GM23338 (cell line): ENCODE measurements around the gene DHRS13. TPM values are rescaled to one million over a fixed set of nuclear protein-coding genes. Genes with fewer than 3 reads are reported as not detected.

Experiments
- ATAC-seq: fragments of 200-7000 bp; cut with Tn5 transposase; 3 replicates; pipeline ENCODE4 v1.9.1; 2020
- DNase-seq: peaks from one replicate; pipeline ENCODE4 v3.0.0-alpha.2; 2015; ENCODE audit warnings: low spot score
- H2AFZ ChIP-seq: fragments of 200-600 bp; sonication (generic); 2 replicates; pipeline ENCODE4 v1.8.0; 2016; ENCODE audit warnings: antibody characterized with exemption, mild to moderate bottlenecking, moderate library complexity
- H3F3A ChIP-seq: fragments of 200-600 bp; sonication (generic); replicated peaks from 2 replicates; pipeline ENCODE4 v1.8.0; 2017; ENCODE audit warnings: antibody characterized with exemption, mixed run types, low read depth
- H3K27ac ChIP-seq: fragments of 200-600 bp; sonication (generic); 2 replicates; pipeline ENCODE4 v1.6.1; 2016; ENCODE audit warnings: low read depth
- H3K27me3 ChIP-seq: fragments of 200-600 bp; sonication (generic); 2 replicates; pipeline ENCODE4 v1.8.0; 2016; ENCODE audit warnings: mild to moderate bottlenecking, mixed run types, moderate library complexity; ENCODE audit not compliant: insufficient read depth
- H3K36me3 ChIP-seq: fragments of 200-600 bp; sonication (generic); 2 replicates; pipeline ENCODE4 v1.8.0; 2016; ENCODE audit warnings: mild to moderate bottlenecking; ENCODE audit not compliant: insufficient read depth
- H3K4me1 ChIP-seq: fragments of 200-600 bp; sonication (generic); 2 replicates; pipeline ENCODE4 v1.8.0; 2016; ENCODE audit warnings: mild to moderate bottlenecking, moderate library complexity; ENCODE audit not compliant: insufficient read depth
- H3K4me2 ChIP-seq: fragments of 200-600 bp; sonication (generic); 2 replicates; pipeline ENCODE4 v1.7.1; 2017; ENCODE audit warnings: mixed run types
- H3K4me3 ChIP-seq: fragments of 200-600 bp; sonication (generic); 2 replicates; pipeline ENCODE4 v1.6.1; 2016; ENCODE audit warnings: mixed run types
- H3K79me2 ChIP-seq: fragments of 200-600 bp; sonication (generic); replicated peaks from 2 replicates; pipeline ENCODE4 v1.8.0; 2017; ENCODE audit warnings: mild to moderate bottlenecking; ENCODE audit not compliant: insufficient read depth
- H3K9me2 ChIP-seq: fragments of 200-600 bp; sonication (generic); 2 replicates; pipeline ENCODE4 v1.8.0; 2017; ENCODE audit not compliant: insufficient read depth
- H4K20me1 ChIP-seq: fragments of 200-600 bp; sonication (generic); replicated peaks from 2 replicates; pipeline ENCODE4 v1.8.0; 2017; ENCODE audit warnings: mild to moderate bottlenecking; ENCODE audit not compliant: insufficient read depth
- H3K27ac Mint-ChIP-seq: 2 replicates; pipeline ENCODE4 v1.8.0; 2020; ENCODE audit warnings: inconsistent platforms, mild to moderate bottlenecking, moderate library complexity, mixed read lengths
- H3K27me3 Mint-ChIP-seq: 3 replicates; pipeline ENCODE4 v1.8.0; 2022; ENCODE audit warnings: low read depth, mild to moderate bottlenecking, moderate library complexity, mixed read lengths, inconsistent platforms; ENCODE audit not compliant: insufficient read depth, poor library complexity
- H3K36me3 Mint-ChIP-seq: 3 replicates; pipeline ENCODE4 v1.8.0; 2021; ENCODE audit warnings: low read depth, mild to moderate bottlenecking, inconsistent platforms, moderate library complexity, mixed read lengths
- H3K4me1 Mint-ChIP-seq: 3 replicates; pipeline ENCODE4 v1.8.0; 2020; ENCODE audit warnings: mild to moderate bottlenecking, inconsistent platforms, mixed read lengths
- H3K4me3 Mint-ChIP-seq: 3 replicates; pipeline ENCODE4 v1.8.0; 2021; ENCODE audit warnings: moderate library complexity, mild to moderate bottlenecking, inconsistent platforms, mixed read lengths
- H3K9me3 Mint-ChIP-seq: 3 replicates; pipeline ENCODE4 v1.8.0; 2020; ENCODE audit warnings: moderate library complexity, mild to moderate bottlenecking, inconsistent platforms, mixed read lengths
- CREB1 ChIP-seq: fragments of 250-450 bp; sonication (Bioruptor Pico); IDR thresholded peaks from 2 replicates; pipeline ENCODE4 v1.5.0; 2020; ENCODE audit warnings: low read depth, mild to moderate bottlenecking, moderate library complexity
- EZH2 ChIP-seq: fragments of 200-600 bp; sonication (generic); IDR thresholded peaks from one replicate; pipeline ENCODE4 v1.8.0; 2017; ENCODE audit warnings: antibody characterized with exemption, mild to moderate bottlenecking, low read depth; ENCODE audit not compliant: unreplicated experiment
- EZH2phosphoT487 ChIP-seq: fragments of 200-600 bp; sonication (generic); IDR thresholded peaks from one replicate; pipeline ENCODE4 v1.8.1; 2018; ENCODE audit warnings: antibody characterized with exemption; ENCODE audit not compliant: unreplicated experiment
- JUNB ChIP-seq: IDR thresholded peaks from one replicate; pipeline ENCODE4 v1.6.1; 2016; ENCODE audit warnings: antibody characterized with exemption; ENCODE audit not compliant: unreplicated experiment
- NANOG ChIP-seq: IDR thresholded peaks from 2 replicates; pipeline ENCODE4 v1.6.1; 2016; ENCODE audit warnings: antibody characterized with exemption, borderline replicate concordance
- POLR2AphosphoS5 ChIP-seq: IDR thresholded peaks from 2 replicates; pipeline ENCODE4 v1.6.1; 2016; ENCODE audit warnings: antibody characterized with exemption, low read depth
- STAT1 ChIP-seq: IDR thresholded peaks from one replicate; pipeline ENCODE4 v1.6.1; 2016; ENCODE audit warnings: antibody characterized with exemption; ENCODE audit not compliant: unreplicated experiment
- ZNF114 ChIP-seq: fragments of 250-450 bp; sonication (Bioruptor Pico); IDR thresholded peaks from 2 replicates; pipeline ENCODE4 v1.5.0; 2020; ENCODE audit warnings: mild to moderate bottlenecking, moderate library complexity
- ZNF331 ChIP-seq: fragments of 250-450 bp; sonication (Bioruptor Pico); IDR thresholded peaks from 2 replicates; pipeline ENCODE4 v1.5.0; 2020; ENCODE audit warnings: low read depth, mild to moderate bottlenecking, moderate library complexity
- polyA plus RNA-seq: library from polyadenylated mRNA; unstranded; fragments of >200 nt; fragmentation: Nextera tagmentation; extraction: Ambion mirVana; gene quantifications from 2 replicates; pipeline ENCODE4 v1.2.1, GENCODE V29; 2016
- total RNA-seq: library from RNA; depleted of rRNA; stranded (reverse); fragments of >200 nt; shearing (Covaris generic); gene quantifications from 2 replicates; pipeline ENCODE4 v1.2.3, GENCODE V29; 2014
- TF ChIP-seq, protein P1 (sequence below): IDR thresholded peaks from 2 replicates; pipeline ENCODE4 v1.6.1; 2016; ENCODE audit warnings: antibody characterized with exemption
- TF ChIP-seq, protein P2 (sequence below): IDR thresholded peaks from one replicate; pipeline ENCODE4 v1.6.1; 2018; ENCODE audit warnings: antibody characterized with exemption; ENCODE audit not compliant: unreplicated experiment
- TF ChIP-seq, protein P3 (sequence below), 2 experiments: fragments of 200-600 bp in 1 of 2; sonication (generic) in 1 of 2; conservative IDR thresholded peaks; 2 replicates each; pipeline versions ENCODE4 v1.5.1 to v1.6.1; 2016 to 2017; ENCODE audit warnings: antibody characterized with exemption in 2 of 2, low read depth in 2 of 2, mild to moderate bottlenecking in 2 of 2, moderate library complexity in 1 of 2

DHRS13 gene
- total and polyA plus RNA-seq, 2 experiments from 2014 or later: 5.4 to 34.2 TPM

DNA sequence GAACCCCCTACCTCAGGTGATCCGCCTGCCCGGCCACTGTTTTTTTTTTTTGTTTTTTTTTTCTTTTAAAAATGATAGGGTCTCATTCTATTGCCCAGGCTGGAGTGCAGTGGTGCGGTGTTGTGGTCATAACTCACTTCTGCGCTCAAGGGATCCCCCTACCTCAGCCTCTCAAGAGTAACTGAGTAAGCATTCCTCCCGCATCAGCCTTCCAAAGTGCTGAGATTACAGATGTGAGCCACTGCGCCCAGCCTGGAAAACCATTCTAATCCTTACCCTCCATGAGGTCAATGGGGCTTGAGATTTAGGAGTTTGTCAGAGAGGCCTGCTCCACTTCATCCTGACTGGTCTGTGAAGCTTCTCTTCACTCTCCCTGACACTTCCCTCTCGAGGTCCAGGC, 35.6 kb downstream of the DHRS13 start:
- Histone ChIP-seq H3K9me2 (no peaks in the 10 kb centered on the region), H2AFZ (no peak overlapping the region), H3K36me3 (no peaks in the 10 kb centered on the region), H3F3A (0 out of 2 replicates have a peak, but pooled peaks cover 3% of the 10 kb centered on the region), H3K79me2 (no peaks in the 10 kb centered on the region), H3K4me2 (no peak overlapping the region), H3K4me1 (no peaks in the 10 kb centered on the region; the same call in none of the 2 replicates), H4K20me1 (no peaks in the 10 kb centered on the region), H3K4me3 (no peak overlapping the region), H3K27me3 (no peaks in the 10 kb centered on the region), H3K27ac (no peak overlapping the region)
- Mint-ChIP-seq H3K27ac (no peak overlapping the region), H3K9me3 (no peaks in the 10 kb centered on the region; the same call in 2 of the 3 replicates), H3K27me3 (peaks cover 4% of the 10 kb centered on the region), H3K4me3 (no peak overlapping the region), H3K4me1 (peaks cover 13% of the 10 kb centered on the region), H3K36me3 (peaks cover 5% of the 10 kb centered on the region; the same call in 2 of the 3 replicates)
- DNase-seq (no peak), ATAC-seq (no peak)
- TF ChIP-seq NANOG (no peak), STAT1 (no peak)

DNA sequence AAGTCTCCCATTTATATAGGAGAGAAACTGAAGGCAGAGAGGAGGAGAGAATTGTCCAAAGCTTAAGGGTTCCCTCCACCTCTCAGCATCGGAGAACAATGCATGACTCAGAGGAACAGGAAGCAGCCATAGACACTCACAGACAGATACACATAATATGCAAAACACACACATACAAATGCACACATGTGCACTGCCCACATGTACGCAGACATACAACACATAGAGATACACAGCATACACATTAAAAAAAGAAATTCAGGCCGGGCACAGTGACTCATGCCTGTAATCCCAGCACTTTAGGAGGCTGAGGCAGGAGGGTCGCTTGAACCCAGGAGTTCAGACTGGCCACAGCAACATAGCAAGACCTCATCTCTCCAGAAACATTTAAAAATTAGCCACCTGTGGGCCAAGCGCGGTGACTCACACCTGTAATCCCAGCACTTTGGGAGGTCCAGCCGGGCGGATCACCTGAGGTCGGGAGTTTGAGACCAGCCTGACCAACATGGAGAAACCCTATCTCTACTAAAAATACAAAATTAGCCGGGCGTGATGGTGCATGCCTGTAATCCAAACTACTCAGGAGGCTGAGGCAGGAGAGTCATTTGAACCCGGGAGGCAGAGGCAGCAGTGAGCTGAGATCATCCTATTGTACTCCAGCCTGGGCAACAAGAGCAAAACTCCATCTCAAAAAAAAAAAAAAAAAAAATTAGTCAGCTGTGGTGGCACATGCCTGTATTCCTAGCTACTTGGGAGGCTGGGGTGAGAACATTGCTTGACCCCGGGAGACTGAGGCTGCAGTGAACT, 36.7 kb downstream of the DHRS13 start:
- H3K4me2 ChIP-seq: no peak overlapping the region
- no peaks in the 10 kb centered on the region; the same call in none of the 2 replicates for H3K4me1 ChIP-seq
- no peaks in the 10 kb centered on the region for H3K79me2 ChIP-seq
- ATAC-seq (no peak), DNase-seq (no peak)
- H3K9me2 ChIP-seq: no peaks in the 10 kb centered on the region
- Mint-ChIP-seq H3K4me1 (peaks cover 16% of the 10 kb centered on the region), H3K36me3 (peaks cover 5% of the 10 kb centered on the region; the same call in 2 of the 3 replicates), H3K4me3 (no peak overlapping the region), H3K9me3 (no peaks in the 10 kb centered on the region; the same call in 2 of the 3 replicates), H3K27ac (no peak overlapping the region; the same call in 1 of the 2 replicates), H3K27me3 (peaks cover 4% of the 10 kb centered on the region)
- H3F3A ChIP-seq: 0 out of 2 replicates have a peak, but pooled peaks cover 7% of the 10 kb centered on the region
- no peaks in the 10 kb centered on the region for H3K36me3 ChIP-seq
- H4K20me1 ChIP-seq: no peaks in the 10 kb centered on the region
- H3K27me3 ChIP-seq: no peaks in the 10 kb centered on the region
- H2AFZ ChIP-seq: peak overlapping the region; percentile 76; the same call in 1 of the 2 replicates
- no peak overlapping the region for H3K27ac ChIP-seq
- H3K4me3 ChIP-seq: no peak overlapping the region
- TF ChIP-seq, protein P1, sequence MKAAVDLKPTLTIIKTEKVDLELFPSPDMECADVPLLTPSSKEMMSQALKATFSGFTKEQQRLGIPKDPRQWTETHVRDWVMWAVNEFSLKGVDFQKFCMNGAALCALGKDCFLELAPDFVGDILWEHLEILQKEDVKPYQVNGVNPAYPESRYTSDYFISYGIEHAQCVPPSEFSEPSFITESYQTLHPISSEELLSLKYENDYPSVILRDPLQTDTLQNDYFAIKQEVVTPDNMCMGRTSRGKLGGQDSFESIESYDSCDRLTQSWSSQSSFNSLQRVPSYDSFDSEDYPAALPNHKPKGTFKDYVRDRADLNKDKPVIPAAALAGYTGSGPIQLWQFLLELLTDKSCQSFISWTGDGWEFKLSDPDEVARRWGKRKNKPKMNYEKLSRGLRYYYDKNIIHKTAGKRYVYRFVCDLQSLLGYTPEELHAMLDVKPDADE: no peak
- TF ChIP-seq CREB1 (no peak), POLR2AphosphoS5 (no peak), NANOG (no peak), ZNF331 (CRISPR knock-in tag) (no peak), JUNB (no peak), EZH2phosphoT487 (no peak), EZH2 (no peak), ZNF114 (CRISPR knock-in tag) (no peak), STAT1 (no peak)
- TF ChIP-seq, protein P2, sequence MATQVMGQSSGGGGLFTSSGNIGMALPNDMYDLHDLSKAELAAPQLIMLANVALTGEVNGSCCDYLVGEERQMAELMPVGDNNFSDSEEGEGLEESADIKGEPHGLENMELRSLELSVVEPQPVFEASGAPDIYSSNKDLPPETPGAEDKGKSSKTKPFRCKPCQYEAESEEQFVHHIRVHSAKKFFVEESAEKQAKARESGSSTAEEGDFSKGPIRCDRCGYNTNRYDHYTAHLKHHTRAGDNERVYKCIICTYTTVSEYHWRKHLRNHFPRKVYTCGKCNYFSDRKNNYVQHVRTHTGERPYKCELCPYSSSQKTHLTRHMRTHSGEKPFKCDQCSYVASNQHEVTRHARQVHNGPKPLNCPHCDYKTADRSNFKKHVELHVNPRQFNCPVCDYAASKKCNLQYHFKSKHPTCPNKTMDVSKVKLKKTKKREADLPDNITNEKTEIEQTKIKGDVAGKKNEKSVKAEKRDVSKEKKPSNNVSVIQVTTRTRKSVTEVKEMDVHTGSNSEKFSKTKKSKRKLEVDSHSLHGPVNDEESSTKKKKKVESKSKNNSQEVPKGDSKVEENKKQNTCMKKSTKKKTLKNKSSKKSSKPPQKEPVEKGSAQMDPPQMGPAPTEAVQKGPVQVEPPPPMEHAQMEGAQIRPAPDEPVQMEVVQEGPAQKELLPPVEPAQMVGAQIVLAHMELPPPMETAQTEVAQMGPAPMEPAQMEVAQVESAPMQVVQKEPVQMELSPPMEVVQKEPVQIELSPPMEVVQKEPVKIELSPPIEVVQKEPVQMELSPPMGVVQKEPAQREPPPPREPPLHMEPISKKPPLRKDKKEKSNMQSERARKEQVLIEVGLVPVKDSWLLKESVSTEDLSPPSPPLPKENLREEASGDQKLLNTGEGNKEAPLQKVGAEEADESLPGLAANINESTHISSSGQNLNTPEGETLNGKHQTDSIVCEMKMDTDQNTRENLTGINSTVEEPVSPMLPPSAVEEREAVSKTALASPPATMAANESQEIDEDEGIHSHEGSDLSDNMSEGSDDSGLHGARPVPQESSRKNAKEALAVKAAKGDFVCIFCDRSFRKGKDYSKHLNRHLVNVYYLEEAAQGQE: no peak
- TF ChIP-seq, protein P3, sequence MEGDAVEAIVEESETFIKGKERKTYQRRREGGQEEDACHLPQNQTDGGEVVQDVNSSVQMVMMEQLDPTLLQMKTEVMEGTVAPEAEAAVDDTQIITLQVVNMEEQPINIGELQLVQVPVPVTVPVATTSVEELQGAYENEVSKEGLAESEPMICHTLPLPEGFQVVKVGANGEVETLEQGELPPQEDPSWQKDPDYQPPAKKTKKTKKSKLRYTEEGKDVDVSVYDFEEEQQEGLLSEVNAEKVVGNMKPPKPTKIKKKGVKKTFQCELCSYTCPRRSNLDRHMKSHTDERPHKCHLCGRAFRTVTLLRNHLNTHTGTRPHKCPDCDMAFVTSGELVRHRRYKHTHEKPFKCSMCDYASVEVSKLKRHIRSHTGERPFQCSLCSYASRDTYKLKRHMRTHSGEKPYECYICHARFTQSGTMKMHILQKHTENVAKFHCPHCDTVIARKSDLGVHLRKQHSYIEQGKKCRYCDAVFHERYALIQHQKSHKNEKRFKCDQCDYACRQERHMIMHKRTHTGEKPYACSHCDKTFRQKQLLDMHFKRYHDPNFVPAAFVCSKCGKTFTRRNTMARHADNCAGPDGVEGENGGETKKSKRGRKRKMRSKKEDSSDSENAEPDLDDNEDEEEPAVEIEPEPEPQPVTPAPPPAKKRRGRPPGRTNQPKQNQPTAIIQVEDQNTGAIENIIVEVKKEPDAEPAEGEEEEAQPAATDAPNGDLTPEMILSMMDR (conservative IDR thresholded peaks at IDR 0.05; ENCODE audit: low read depth in 2 of 2): no peak
